ENCODE measurements around the gene TEX9.

- TF ChIP-seq POLR2A (IDR thresholded peaks at IDR 0.05; ENCODE audit: low read length), result no peak
- TF ChIP-seq GATA1 (IDR thresholded peaks at IDR 0.05; ENCODE audit: low read depth, low read length), result no peak
These were observed 25.6 kb upstream of the TEX9 start for GRCh38 chr15:56339594-56339993.

All from erythroblast (primary cell).